Measurements from ENCODE around the gene RNF41.
A peak's percentile ranks its signal among the peaks of the same experiment; 100 is the strongest.

Gene RNF41

DNA sequence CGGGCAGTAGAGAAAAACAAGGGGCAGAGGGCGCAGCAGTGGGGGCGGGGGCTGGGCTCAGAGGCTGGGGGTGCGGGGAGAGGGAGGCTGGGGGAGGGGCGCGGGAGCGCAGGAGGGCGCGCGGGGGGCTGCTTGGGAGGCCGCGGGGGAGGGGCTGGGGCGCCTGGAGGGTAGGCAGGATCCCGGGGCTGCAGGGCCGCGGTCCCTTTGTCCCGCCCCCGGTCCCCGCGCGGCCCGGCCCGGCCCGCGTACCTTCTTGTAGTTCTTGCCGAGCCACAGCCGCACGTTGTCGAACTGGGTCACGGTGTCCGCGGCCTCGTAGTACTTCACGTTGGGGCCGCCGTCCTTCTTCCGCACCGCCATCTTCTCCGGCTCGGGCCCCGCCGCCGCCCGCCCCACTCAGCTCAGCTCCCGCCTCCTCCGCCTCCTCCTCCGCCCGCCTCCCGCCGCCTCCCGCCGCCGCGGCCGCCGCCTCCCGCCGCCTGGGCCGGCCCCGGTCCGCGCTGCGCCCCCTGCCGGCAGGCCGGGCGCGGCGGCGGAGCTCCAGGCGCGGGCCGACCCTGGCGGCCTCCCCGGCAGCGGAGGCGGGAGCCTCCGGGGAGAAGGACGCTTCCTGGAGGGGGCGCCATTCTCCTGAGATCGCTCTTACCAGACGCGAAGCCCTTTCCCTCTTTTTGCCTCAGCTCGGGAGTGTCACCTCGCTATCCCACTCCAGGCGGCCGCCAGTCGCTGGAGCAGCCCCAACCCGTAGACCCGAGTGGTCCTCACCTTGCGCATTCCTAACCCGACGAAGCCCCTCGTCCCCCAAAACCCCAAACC is 32.4 kb downstream of the RNF41 start, which contains the start of gene SMARCC2:
SMARCC2 (minus strand) TSS at position 385 of the 819 bp plus-strand sequence; CDS start at position 363, 22 bp downstream.
- DNase-seq (ENCODE audit: insufficient read length): peak; percentile 85
- TF ChIP-seq POLR2A (IDR thresholded peaks at IDR 0.05; ENCODE audit: low read depth, low read length) (peak; percentile 45; the same call in 1 of the 2 replicates), POLR2AphosphoS5 (IDR thresholded peaks at IDR 0.05; ENCODE audit: low read depth, low read length) (no peak; the same call in 1 of the 2 replicates)
- peak; percentile 86 for FAIRE-seq

DNA sequence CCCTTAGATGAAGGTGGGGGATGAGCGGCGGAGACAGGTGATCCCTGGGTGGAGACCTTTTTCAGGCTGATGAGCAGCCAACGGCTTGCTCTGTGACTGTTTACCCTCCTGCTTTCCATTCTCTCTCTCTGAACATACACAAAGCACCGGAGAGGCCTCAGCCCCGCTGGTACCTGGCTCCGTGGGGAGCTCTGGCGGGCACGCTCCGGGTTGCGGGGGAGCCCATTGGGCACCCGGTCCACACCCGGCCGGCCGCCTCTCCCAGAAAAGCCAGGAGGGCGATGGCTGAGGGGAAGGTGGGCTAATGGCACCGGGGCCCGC is 33.0 kb downstream of the RNF41 start:
- DNase-seq (ENCODE audit: insufficient read length) (no peak), FAIRE-seq (no peak)
- TF ChIP-seq POLR2AphosphoS5 (IDR thresholded peaks at IDR 0.05; ENCODE audit: low read depth, low read length) (no peak), TAF1 (IDR thresholded peaks at IDR 0.05; ENCODE audit: borderline replicate concordance, low read depth, low read length) (no peak), POLR2A (IDR thresholded peaks at IDR 0.05; ENCODE audit: low read depth, low read length) (no peak)

- TF ChIP-seq TAF1 (IDR thresholded peaks at IDR 0.05; ENCODE audit: borderline replicate concordance, low read depth, low read length) (no peak), POLR2AphosphoS5 (IDR thresholded peaks at IDR 0.05; ENCODE audit: low read depth, low read length) (no peak), POLR2A (IDR thresholded peaks at IDR 0.05; ENCODE audit: low read depth, low read length) (no peak)
- FAIRE-seq (no peak), DNase-seq (ENCODE audit: insufficient read length) (no peak)
Measured at GRCh38 chr12:56188131-56188777, 33.5 kb downstream of the RNF41 start.

DNA sequence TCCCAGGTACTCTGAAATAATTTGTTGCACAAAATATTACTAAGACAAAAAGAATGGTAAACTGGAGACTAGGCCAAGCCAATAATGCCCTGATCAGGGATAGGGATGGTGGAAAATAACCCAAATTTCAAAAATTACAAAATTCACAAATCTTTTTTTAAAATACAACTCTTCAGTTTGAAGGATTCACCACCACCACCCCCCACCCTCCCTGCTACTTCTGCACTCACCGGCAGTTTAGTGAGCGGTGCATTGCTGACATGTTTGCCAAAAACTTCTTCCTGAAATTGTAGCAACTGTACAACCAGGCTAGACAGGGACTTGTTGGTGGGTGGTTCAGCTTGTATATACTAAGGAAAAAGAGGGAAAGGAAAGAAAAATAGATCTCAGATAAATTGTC is 34.8 kb downstream of the RNF41 start:
- no peak for FAIRE-seq

DNA sequence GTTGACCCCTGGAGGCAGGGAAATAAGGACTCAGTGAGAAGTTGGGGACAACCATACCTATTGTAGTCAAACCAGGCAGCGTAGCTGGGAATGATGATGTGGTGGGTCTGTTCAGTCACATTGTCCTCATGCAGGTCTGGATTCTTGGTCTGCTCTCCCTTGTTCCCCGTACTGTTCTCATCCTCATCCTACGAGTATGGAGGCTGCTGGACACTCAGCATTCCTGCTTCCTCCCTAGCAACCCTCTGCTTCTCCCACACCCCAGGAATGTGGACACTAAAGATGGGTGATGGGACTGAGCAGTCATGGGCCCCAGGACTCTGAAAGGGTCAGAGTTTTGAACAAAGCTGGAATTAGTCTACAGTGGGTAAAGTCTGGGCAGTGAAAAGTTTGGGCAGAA is 43.4 kb downstream of the RNF41 start:
- no peak for FAIRE-seq
- DNase-seq (ENCODE audit: insufficient read length): no peak
- no peak; the same call in 1 of the 2 replicates for TF ChIP-seq POLR2A (IDR thresholded peaks at IDR 0.05; ENCODE audit: low read depth, low read length)
- TF ChIP-seq TAF1 (IDR thresholded peaks at IDR 0.05; ENCODE audit: borderline replicate concordance, low read depth, low read length): no peak

More for the DNA sequence above, 34.8 kb downstream of the RNF41 start:
- no peak for DNase-seq (ENCODE audit: insufficient read length)
- TF ChIP-seq POLR2A (IDR thresholded peaks at IDR 0.05; ENCODE audit: low read depth, low read length): no peak
- TF ChIP-seq TAF1 (IDR thresholded peaks at IDR 0.05; ENCODE audit: borderline replicate concordance, low read depth, low read length): no peak
- no peak for TF ChIP-seq POLR2AphosphoS5 (IDR thresholded peaks at IDR 0.05; ENCODE audit: low read depth, low read length)

- TF ChIP-seq TAF1 (IDR thresholded peaks at IDR 0.05; ENCODE audit: borderline replicate concordance, low read depth, low read length) (no peak), POLR2AphosphoS5 (IDR thresholded peaks at IDR 0.05; ENCODE audit: low read depth, low read length) (no peak), POLR2A (IDR thresholded peaks at IDR 0.05; ENCODE audit: low read depth, low read length) (no peak)
- DNase-seq (ENCODE audit: insufficient read length) (no peak), FAIRE-seq (no peak)
Measured at GRCh38 chr12:56172839-56173238, 48.9 kb downstream of the RNF41 start.

- TF ChIP-seq TAF1 (IDR thresholded peaks at IDR 0.05; ENCODE audit: borderline replicate concordance, low read depth, low read length): no peak
- 0 out of 2 replicates have a peak, but pooled peaks have one; percentile 4 for TF ChIP-seq POLR2AphosphoS5 (IDR thresholded peaks at IDR 0.05; ENCODE audit: low read depth, low read length)
- 0 out of 2 replicates have a peak, but pooled peaks have one; percentile 21 for TF ChIP-seq POLR2A (IDR thresholded peaks at IDR 0.05; ENCODE audit: low read depth, low read length)
- no peak for FAIRE-seq
- DNase-seq (ENCODE audit: insufficient read length): no peak
Measured at GRCh38 chr12:56169229-56169759, 52.4 kb downstream of the RNF41 start.

DNA sequence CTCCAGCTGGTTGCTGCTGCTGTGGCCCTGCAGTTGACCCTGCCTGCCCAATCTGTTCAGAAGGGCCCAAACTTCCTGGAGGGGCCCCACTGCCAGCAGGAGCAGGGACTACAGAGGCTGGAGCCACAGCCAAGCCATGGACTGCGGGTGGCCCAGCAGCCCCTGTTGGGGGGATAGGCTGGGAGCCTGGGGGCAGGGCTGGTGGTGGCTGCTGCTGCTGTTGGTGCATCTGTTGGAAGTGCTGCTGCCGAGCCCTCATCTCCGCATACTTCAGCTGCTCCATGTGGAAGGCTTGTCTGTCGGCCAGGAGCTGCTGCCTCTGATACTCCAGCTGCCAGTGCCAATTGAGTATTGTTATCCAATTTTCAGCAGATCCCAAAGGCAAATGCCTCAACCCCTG is 56.4 kb downstream of the RNF41 start:
- DNase-seq (ENCODE audit: insufficient read length) (no peak), FAIRE-seq (no peak)
- TF ChIP-seq POLR2AphosphoS5 (IDR thresholded peaks at IDR 0.05; ENCODE audit: low read depth, low read length) (no peak), POLR2A (IDR thresholded peaks at IDR 0.05; ENCODE audit: low read depth, low read length) (peak; percentile 63; the same call in 1 of the 2 replicates), TAF1 (IDR thresholded peaks at IDR 0.05; ENCODE audit: borderline replicate concordance, low read depth, low read length) (no peak)

DNA sequence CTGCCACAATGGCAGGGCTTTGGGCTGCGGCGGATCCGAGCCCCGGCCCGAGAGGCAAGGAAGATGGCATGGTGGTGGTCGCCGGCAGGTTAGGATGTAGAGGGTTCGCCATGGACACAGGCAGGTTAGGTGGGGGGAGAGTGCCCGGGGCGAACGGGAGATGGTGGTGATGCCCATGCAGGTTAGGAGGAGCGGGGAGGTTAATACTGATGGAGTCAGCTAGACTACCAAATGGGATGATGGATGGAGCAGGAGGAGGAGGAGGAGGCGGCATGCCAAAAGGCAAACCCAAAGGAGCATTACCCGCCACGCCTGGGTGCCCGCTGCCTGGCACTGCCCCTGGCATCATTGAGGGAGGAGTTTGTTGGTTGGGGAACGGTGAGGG is 57.4 kb downstream of the RNF41 start:
- FAIRE-seq: no peak

GRCh38 chr12:56163533-56164344 is 58.0 kb downstream of the RNF41 start:
- FAIRE-seq (no peak), DNase-seq (ENCODE audit: insufficient read length) (no peak)

More for the DNA sequence above, 57.4 kb downstream of the RNF41 start:
- no peak for TF ChIP-seq TAF1 (IDR thresholded peaks at IDR 0.05; ENCODE audit: borderline replicate concordance, low read depth, low read length)
- TF ChIP-seq POLR2AphosphoS5 (IDR thresholded peaks at IDR 0.05; ENCODE audit: low read depth, low read length): peak; percentile 60; the same call in 1 of the 2 replicates
- TF ChIP-seq POLR2A (IDR thresholded peaks at IDR 0.05; ENCODE audit: low read depth, low read length): peak; percentile 57; the same call in 1 of the 2 replicates
- no peak for DNase-seq (ENCODE audit: insufficient read length)

More at GRCh38 chr12:56163533-56164344, 58.0 kb downstream of the RNF41 start:
- TF ChIP-seq POLR2A (IDR thresholded peaks at IDR 0.05; ENCODE audit: low read depth, low read length) (peak; percentile 58; the same call in 1 of the 2 replicates), POLR2AphosphoS5 (IDR thresholded peaks at IDR 0.05; ENCODE audit: low read depth, low read length) (peak; percentile 60), TAF1 (IDR thresholded peaks at IDR 0.05; ENCODE audit: borderline replicate concordance, low read depth, low read length) (no peak)
